ENCODE data around the gene CHORDC1.

Gene CHORDC1

GRCh38 chr11:90222459-90223247 is at the start of gene CHORDC1:
Gene CHORDC1, minus strand, starts transcription at chr11:90223049. Its CDS starts 95 bp downstream, at chr11:90222954.
- Histone ChIP-seq H3K79me2 (ENCODE audit: control insufficient read depth, insufficient read depth, low read length, unreplicated experiment) (peaks cover 50% of the 10 kb centered on the region), H2AFZ (ENCODE audit: low read length, unreplicated experiment) (peak within 1 kb of the TSS; percentile 91), H3K4me3 (ENCODE audit: low read depth, low read length) (peak within 1 kb of the TSS; percentile 96), H3K27ac (ENCODE audit: low read depth, low read length) (peak within 1 kb of the TSS; percentile 62), H3K27me3 (ENCODE audit: insufficient read depth, low read length) (no peaks in the 10 kb centered on the region), H3K36me3 (ENCODE audit: insufficient read depth, low read length) (no peaks in the 10 kb centered on the region), H3K4me1 (ENCODE audit: control insufficient read depth, insufficient read depth, low read length, unreplicated experiment) (peaks cover 20% of the 10 kb centered on the region)

- H2AFZ ChIP-seq (ENCODE audit: low read length, unreplicated experiment) = no peak overlapping the region
These were observed 34.3 kb upstream of the CHORDC1 start for GRCh38 chr11:90257158-90257525.

GRCh38 chr11:90256404-90257157 is 33.7 kb upstream of the CHORDC1 start:
- no peaks in the 10 kb centered on the region for H3K79me2 ChIP-seq (ENCODE audit: control insufficient read depth, insufficient read depth, low read length, unreplicated experiment)
- H3K27me3 ChIP-seq (ENCODE audit: insufficient read depth, low read length) = peaks cover 44% of the 10 kb centered on the region
- H3K36me3 ChIP-seq (ENCODE audit: insufficient read depth, low read length) = no peaks in the 10 kb centered on the region
- H3K27ac ChIP-seq (ENCODE audit: low read depth, low read length) = no peak overlapping the region
- no peaks in the 10 kb centered on the region for H3K4me1 ChIP-seq (ENCODE audit: control insufficient read depth, insufficient read depth, low read length, unreplicated experiment)
- no peak overlapping the region for H2AFZ ChIP-seq (ENCODE audit: low read length, unreplicated experiment)
- H3K4me3 ChIP-seq (ENCODE audit: low read depth, low read length) = no peak overlapping the region

More at GRCh38 chr11:90257158-90257525, 34.3 kb upstream of the CHORDC1 start:
- Histone ChIP-seq H3K27ac (ENCODE audit: low read depth, low read length) (no peak overlapping the region), H3K36me3 (ENCODE audit: insufficient read depth, low read length) (no peaks in the 10 kb centered on the region), H3K79me2 (ENCODE audit: control insufficient read depth, insufficient read depth, low read length, unreplicated experiment) (no peaks in the 10 kb centered on the region), H3K27me3 (ENCODE audit: insufficient read depth, low read length) (peaks cover 44% of the 10 kb centered on the region), H3K4me3 (ENCODE audit: low read depth, low read length) (no peak overlapping the region), H3K4me1 (ENCODE audit: control insufficient read depth, insufficient read depth, low read length, unreplicated experiment) (no peaks in the 10 kb centered on the region)

GRCh38 chr11:90254065-90254464 is 31.2 kb upstream of the CHORDC1 start:
- Histone ChIP-seq H3K4me3 (ENCODE audit: low read depth, low read length) (no peak overlapping the region), H2AFZ (ENCODE audit: low read length, unreplicated experiment) (no peak overlapping the region), H3K27me3 (ENCODE audit: insufficient read depth, low read length) (peaks cover 47% of the 10 kb centered on the region), H3K4me1 (ENCODE audit: control insufficient read depth, insufficient read depth, low read length, unreplicated experiment) (no peaks in the 10 kb centered on the region), H3K79me2 (ENCODE audit: control insufficient read depth, insufficient read depth, low read length, unreplicated experiment) (no peaks in the 10 kb centered on the region), H3K27ac (ENCODE audit: low read depth, low read length) (no peak overlapping the region), H3K36me3 (ENCODE audit: insufficient read depth, low read length) (no peaks in the 10 kb centered on the region)

GRCh38 chr11:90252053-90252452 is 29.2 kb upstream of the CHORDC1 start:
- H3K4me3 ChIP-seq (ENCODE audit: low read depth, low read length) = no peak overlapping the region
- peaks cover 53% of the 10 kb centered on the region for H3K27me3 ChIP-seq (ENCODE audit: insufficient read depth, low read length)
- no peak overlapping the region for H2AFZ ChIP-seq (ENCODE audit: low read length, unreplicated experiment)
- no peaks in the 10 kb centered on the region for H3K4me1 ChIP-seq (ENCODE audit: control insufficient read depth, insufficient read depth, low read length, unreplicated experiment)
- no peak overlapping the region for H3K27ac ChIP-seq (ENCODE audit: low read depth, low read length)
- H3K79me2 ChIP-seq (ENCODE audit: control insufficient read depth, insufficient read depth, low read length, unreplicated experiment) = no peaks in the 10 kb centered on the region
- H3K36me3 ChIP-seq (ENCODE audit: insufficient read depth, low read length) = no peaks in the 10 kb centered on the region

- Histone ChIP-seq H3K79me2 (ENCODE audit: control insufficient read depth, insufficient read depth, low read length, unreplicated experiment) (no peaks in the 10 kb centered on the region), H3K4me3 (ENCODE audit: low read depth, low read length) (no peak overlapping the region), H2AFZ (ENCODE audit: low read length, unreplicated experiment) (no peak overlapping the region), H3K27ac (ENCODE audit: low read depth, low read length) (no peak overlapping the region), H3K4me1 (ENCODE audit: control insufficient read depth, insufficient read depth, low read length, unreplicated experiment) (no peaks in the 10 kb centered on the region), H3K36me3 (ENCODE audit: insufficient read depth, low read length) (no peaks in the 10 kb centered on the region), H3K27me3 (ENCODE audit: insufficient read depth, low read length) (peaks cover 49% of the 10 kb centered on the region)
These were observed 28.8 kb upstream of the CHORDC1 start for GRCh38 chr11:90251599-90251998.

GRCh38 chr11:90250970-90251369 is 28.1 kb upstream of the CHORDC1 start:
- Histone ChIP-seq H2AFZ (ENCODE audit: low read length, unreplicated experiment) (no peak overlapping the region), H3K27me3 (ENCODE audit: insufficient read depth, low read length) (peaks cover 43% of the 10 kb centered on the region), H3K4me3 (ENCODE audit: low read depth, low read length) (no peak overlapping the region), H3K27ac (ENCODE audit: low read depth, low read length) (no peak overlapping the region), H3K79me2 (ENCODE audit: control insufficient read depth, insufficient read depth, low read length, unreplicated experiment) (no peaks in the 10 kb centered on the region), H3K36me3 (ENCODE audit: insufficient read depth, low read length) (no peaks in the 10 kb centered on the region), H3K4me1 (ENCODE audit: control insufficient read depth, insufficient read depth, low read length, unreplicated experiment) (no peaks in the 10 kb centered on the region)

GRCh38 chr11:90246468-90246867 is 23.6 kb upstream of the CHORDC1 start:
- Histone ChIP-seq H3K36me3 (ENCODE audit: insufficient read depth, low read length) (no peaks in the 10 kb centered on the region), H3K79me2 (ENCODE audit: control insufficient read depth, insufficient read depth, low read length, unreplicated experiment) (no peaks in the 10 kb centered on the region), H2AFZ (ENCODE audit: low read length, unreplicated experiment) (no peak overlapping the region), H3K27me3 (ENCODE audit: insufficient read depth, low read length) (peaks cover 29% of the 10 kb centered on the region), H3K4me3 (ENCODE audit: low read depth, low read length) (no peak overlapping the region), H3K4me1 (ENCODE audit: control insufficient read depth, insufficient read depth, low read length, unreplicated experiment) (no peaks in the 10 kb centered on the region), H3K27ac (ENCODE audit: low read depth, low read length) (no peak overlapping the region)

GRCh38 chr11:90243534-90243933 is 20.7 kb upstream of the CHORDC1 start:
- Histone ChIP-seq H3K4me3 (ENCODE audit: low read depth, low read length) (no peak overlapping the region), H3K27ac (ENCODE audit: low read depth, low read length) (no peak overlapping the region), H3K4me1 (ENCODE audit: control insufficient read depth, insufficient read depth, low read length, unreplicated experiment) (no peaks in the 10 kb centered on the region), H2AFZ (ENCODE audit: low read length, unreplicated experiment) (no peak overlapping the region), H3K79me2 (ENCODE audit: control insufficient read depth, insufficient read depth, low read length, unreplicated experiment) (no peaks in the 10 kb centered on the region), H3K27me3 (ENCODE audit: insufficient read depth, low read length) (peaks cover 23% of the 10 kb centered on the region), H3K36me3 (ENCODE audit: insufficient read depth, low read length) (no peaks in the 10 kb centered on the region)

GRCh38 chr11:90242894-90243416 is 20.1 kb upstream of the CHORDC1 start:
- Histone ChIP-seq H3K36me3 (ENCODE audit: insufficient read depth, low read length) (no peaks in the 10 kb centered on the region), H3K79me2 (ENCODE audit: control insufficient read depth, insufficient read depth, low read length, unreplicated experiment) (no peaks in the 10 kb centered on the region), H3K27ac (ENCODE audit: low read depth, low read length) (no peak overlapping the region), H3K4me1 (ENCODE audit: control insufficient read depth, insufficient read depth, low read length, unreplicated experiment) (no peaks in the 10 kb centered on the region), H2AFZ (ENCODE audit: low read length, unreplicated experiment) (no peak overlapping the region), H3K4me3 (ENCODE audit: low read depth, low read length) (no peak overlapping the region), H3K27me3 (ENCODE audit: insufficient read depth, low read length) (peaks cover 20% of the 10 kb centered on the region)

Data from ACC112 (cell line).